Hepatocyte (in vitro differentiated cells): ENCODE data around the gene HOXB3. TPM values are rescaled to one million over a fixed set of nuclear protein-coding genes. Genes with fewer than 3 reads are reported as not detected.

Source experiments
- DNase-seq: peaks from one replicate; pipeline ENCODE4 v3.0.0-alpha.2; 2016; ENCODE audit warnings: low spot score
- H2AFZ ChIP-seq: fragments of 200-600 bp; sonication (generic); 2 replicates; pipeline ENCODE4 v1.6.0; 2016; ENCODE audit warnings: antibody characterized with exemption, mild to moderate bottlenecking
- H3K27ac ChIP-seq: fragments of 200-600 bp; sonication (generic); 2 replicates; pipeline ENCODE4 v1.5.1; 2016; ENCODE audit warnings: mild to moderate bottlenecking
- H3K27me3 ChIP-seq: fragments of 200-600 bp; sonication (generic); 2 replicates; pipeline ENCODE4 v1.6.1; 2016
- H3K36me3 ChIP-seq: fragments of 200-600 bp; sonication (generic); replicated peaks from 2 replicates; pipeline ENCODE4 v1.5.1; 2016; ENCODE audit warnings: low read depth; ENCODE audit not compliant: insufficient read depth
- H3K4me1 ChIP-seq: fragments of 200-600 bp; sonication (generic); 2 replicates; pipeline ENCODE4 v1.5.1; 2016; ENCODE audit warnings: mild to moderate bottlenecking, moderate library complexity; ENCODE audit not compliant: insufficient read depth
- H3K4me2 ChIP-seq: fragments of 200-600 bp; sonication (generic); 2 replicates; pipeline ENCODE4 v1.6.0; 2016
- H3K4me3 ChIP-seq: fragments of 200-600 bp; sonication (generic); 2 replicates; pipeline ENCODE4 v1.5.1; 2016; ENCODE audit warnings: mild to moderate bottlenecking
- H3K79me2 ChIP-seq: fragments of 200-600 bp; sonication (generic); 2 replicates; pipeline ENCODE4 v1.6.0; 2017; ENCODE audit warnings: mild to moderate bottlenecking
- H3K9me2 ChIP-seq: fragments of 200-600 bp; sonication (generic); replicated peaks from 2 replicates; pipeline ENCODE4 v1.6.0; 2017; ENCODE audit warnings: mild to moderate bottlenecking; ENCODE audit not compliant: insufficient read depth
- H3K9me3 ChIP-seq: fragments of 200-600 bp; sonication (generic); 2 replicates; pipeline ENCODE4 v1.5.1; 2016; ENCODE audit warnings: low read depth, mild to moderate bottlenecking
- H4K20me1 ChIP-seq: fragments of 200-600 bp; sonication (generic); 2 replicates; pipeline ENCODE4 v1.6.0; 2016; ENCODE audit warnings: mild to moderate bottlenecking; ENCODE audit not compliant: insufficient read depth, poor library complexity, severe bottlenecking
- CTCF ChIP-seq: fragments of 200-600 bp; sonication (generic); IDR thresholded peaks from 2 replicates; pipeline ENCODE4 v1.5.1; 2016; ENCODE audit warnings: antibody characterized with exemption, mild to moderate bottlenecking; ENCODE audit not compliant: poor library complexity
- EZH2 ChIP-seq: fragments of 200-600 bp; sonication (generic); IDR thresholded peaks from 2 replicates; pipeline ENCODE4 v1.6.1; 2016; ENCODE audit warnings: antibody characterized with exemption, mild to moderate bottlenecking, borderline replicate concordance
- EZH2phosphoT487 ChIP-seq: fragments of 200-600 bp; sonication (generic); IDR thresholded peaks from one replicate; pipeline ENCODE4 v1.6.1; 2018; ENCODE audit warnings: antibody characterized with exemption, mild to moderate bottlenecking, low read depth, moderate library complexity; ENCODE audit not compliant: unreplicated experiment, severe bottlenecking
- WGBS: methylation state at CpG from one replicate; pipeline ENCODE4 v1.1.6; 2016; ENCODE audit warnings: low lambda C conversion rate; ENCODE audit errors: missing lambda C conversion rate; 5-methylcytosine and 5-hydroxymethylcytosine counted together
- polyA plus RNA-seq: library from polyadenylated mRNA; unstranded; fragments of >200 nt; fragmentation: Nextera tagmentation; extraction: Ambion mirVana; gene quantifications from 2 replicates; pipeline ENCODE4 v1.2.1, GENCODE V29; 2016
- total RNA-seq: library from RNA; depleted of rRNA; stranded (reverse); fragments of >200 nt; gene quantifications from 2 replicates; pipeline ENCODE4 v1.2.3, GENCODE V29; 2014

The HOXB3 gene
- total and polyA plus RNA-seq, 2 experiments from 2014 or later: 1.8 to 5.9 TPM

DNA sequence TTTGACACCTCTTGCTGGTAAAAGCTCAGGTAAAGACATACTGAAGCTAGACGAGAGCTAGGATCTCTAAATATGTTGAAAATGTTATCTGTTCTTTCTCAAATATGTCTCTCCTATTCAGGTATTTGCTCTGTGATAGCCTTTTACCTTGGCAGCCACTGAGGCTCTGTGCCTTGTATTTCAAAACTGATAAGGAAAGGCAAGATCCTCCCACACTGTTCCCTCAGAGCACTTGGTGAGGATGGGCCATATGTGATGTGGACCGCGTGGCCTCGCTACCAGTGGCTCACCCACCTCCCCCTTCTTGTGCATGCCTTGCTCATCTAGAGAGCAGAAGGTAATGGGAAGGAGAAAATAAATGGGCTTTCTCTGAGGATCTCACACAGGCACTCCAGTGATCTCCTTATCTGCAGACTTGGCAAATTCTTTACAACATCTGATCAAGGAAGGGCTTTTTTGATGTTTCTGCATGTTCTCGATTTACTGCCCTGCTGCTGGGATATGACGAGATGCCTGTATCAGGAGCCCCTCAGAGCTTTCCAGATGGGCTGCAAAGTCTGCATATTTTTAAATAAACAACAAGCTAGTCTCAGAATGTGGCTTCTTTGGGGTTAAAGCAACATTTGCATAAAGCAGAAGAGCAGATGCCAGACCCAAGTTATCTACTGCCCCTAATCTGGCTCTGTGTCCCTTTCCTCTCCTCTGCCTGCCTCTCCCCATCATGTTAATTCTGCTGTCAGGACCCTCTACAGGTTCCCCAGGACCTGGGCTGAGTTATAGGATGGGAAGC is 76.2 kb downstream of the HOXB3 start:
- H3K27me3 ChIP-seq: peaks cover 51% of the 10 kb centered on the region
- no peaks in the 10 kb centered on the region for H3K9me3 ChIP-seq
- WGBS: 6% methylated on average over 6 of the region's 6 CpGs

GRCh38 chr17:48513097-48513496 is 76.9 kb downstream of the HOXB3 start:
- Histone ChIP-seq H4K20me1 (no peaks in the 10 kb centered on the region), H2AFZ (no peak overlapping the region), H3K27me3 (peaks cover 55% of the 10 kb centered on the region), H3K4me2 (peak overlapping the region; percentile 41), H3K4me3 (no peak overlapping the region), H3K4me1 (peaks cover 13% of the 10 kb centered on the region), H3K27ac (peak overlapping the region; percentile 19), H3K9me3 (no peaks in the 10 kb centered on the region), H3K79me2 (no peaks in the 10 kb centered on the region), H3K9me2 (no peaks in the 10 kb centered on the region), H3K36me3 (no peaks in the 10 kb centered on the region)
- 36% methylated on average over 7 of the region's 7 CpGs for WGBS
- TF ChIP-seq EZH2phosphoT487 (no peak), EZH2 (no peak), CTCF (no peak)
- DNase-seq: no peak

More for the DNA sequence above, 76.2 kb downstream of the HOXB3 start:
- Histone ChIP-seq H3K79me2 (no peaks in the 10 kb centered on the region), H4K20me1 (no peaks in the 10 kb centered on the region), H3K27ac (peak overlapping the region; percentile 19), H3K4me1 (peaks cover 13% of the 10 kb centered on the region), H3K9me2 (no peaks in the 10 kb centered on the region), H2AFZ (no peak overlapping the region), H3K36me3 (no peaks in the 10 kb centered on the region), H3K4me2 (peak overlapping the region; percentile 41), H3K4me3 (no peak overlapping the region)
- no peak for DNase-seq
- TF ChIP-seq EZH2 (no peak), CTCF (no peak), EZH2phosphoT487 (no peak)

- Histone ChIP-seq H3K79me2 (no peaks in the 10 kb centered on the region), H3K36me3 (no peaks in the 10 kb centered on the region), H3K4me1 (peaks cover 13% of the 10 kb centered on the region), H3K9me2 (no peaks in the 10 kb centered on the region), H3K27me3 (peaks cover 50% of the 10 kb centered on the region), H3K4me3 (no peak overlapping the region), H3K27ac (no peak overlapping the region), H3K9me3 (no peaks in the 10 kb centered on the region), H3K4me2 (no peak overlapping the region), H2AFZ (no peak overlapping the region), H4K20me1 (no peaks in the 10 kb centered on the region)
- DNase-seq: no peak
- no peak for TF ChIP-seq EZH2
- no peak for TF ChIP-seq CTCF
- TF ChIP-seq EZH2phosphoT487: no peak
- 93% methylated on average over 7 of the region's 7 CpGs for WGBS
These were observed 79.1 kb downstream of the HOXB3 start for GRCh38 chr17:48510761-48511604.
